WTC11 (cell line): ENCODE data around the gene TOR4A.

ENCODE experiments used
- AFF4 ChIP-seq: sonication (generic); formaldehyde crosslinking; IDR thresholded peaks from 2 replicates; pipeline ENCODE4 v1.8.1; 2023; ENCODE audit warnings: mild to moderate bottlenecking, missing genetic modification reagents, borderline replicate concordance
- ATF3 ChIP-seq: sonication (generic); formaldehyde crosslinking; conservative IDR thresholded peaks from 2 replicates; pipeline ENCODE4 v1.8.1; 2022; ENCODE audit warnings: mild to moderate bottlenecking, missing genetic modification reagents
- CTCF ChIP-seq: fragments of 200-600 bp; IDR thresholded peaks from 2 replicates; pipeline ENCODE4 v1.8.0; 2022; ENCODE audit warnings: antibody characterized with exemption
- ERG ChIP-seq: fragments of 250-450 bp; sonication (Bioruptor Pico); IDR thresholded peaks from 2 replicates; pipeline ENCODE4 v1.8.0; 2021; ENCODE audit warnings: mild to moderate bottlenecking
- FOXP4 ChIP-seq: sonication (generic); formaldehyde crosslinking; IDR thresholded peaks from 2 replicates; pipeline ENCODE4 v1.8.0; 2022; ENCODE audit warnings: mild to moderate bottlenecking, missing genetic modification reagents
- IRF1 ChIP-seq: sonication (generic); formaldehyde crosslinking; IDR thresholded peaks from 2 replicates; pipeline ENCODE4 v1.8.0; 2023; ENCODE audit warnings: missing genetic modification reagents
- JAZF1 ChIP-seq: fragments of 250-450 bp; sonication (Bioruptor Pico); IDR thresholded peaks from 2 replicates; pipeline ENCODE4 v1.9.0; 2021; ENCODE audit warnings: moderate library complexity, mild to moderate bottlenecking, inconsistent platforms
- ZNF121 ChIP-seq: sonication (generic); formaldehyde crosslinking; IDR thresholded peaks from 2 replicates; pipeline ENCODE4 v1.8.0; 2023; ENCODE audit warnings: missing genetic modification reagents

GRCh38 chr9:137281345-137282116 is 4.0 kb downstream of the TOR4A start:
- no peak for TF ChIP-seq FOXP4 (CRISPR knock-in tag)
- TF ChIP-seq ZNF121 (CRISPR knock-in tag) = no peak
- no peak for TF ChIP-seq JAZF1 (CRISPR knock-in tag)
- TF ChIP-seq ATF3 (CRISPR knock-in tag) = no peak
- TF ChIP-seq IRF1 = no peak
- no peak for TF ChIP-seq AFF4 (CRISPR knock-in tag)
- no peak for TF ChIP-seq CTCF
- no peak for TF ChIP-seq ERG (CRISPR knock-in tag)
